ENCODE data around the gene TALDO1.

TALDO1 gene

DNA sequence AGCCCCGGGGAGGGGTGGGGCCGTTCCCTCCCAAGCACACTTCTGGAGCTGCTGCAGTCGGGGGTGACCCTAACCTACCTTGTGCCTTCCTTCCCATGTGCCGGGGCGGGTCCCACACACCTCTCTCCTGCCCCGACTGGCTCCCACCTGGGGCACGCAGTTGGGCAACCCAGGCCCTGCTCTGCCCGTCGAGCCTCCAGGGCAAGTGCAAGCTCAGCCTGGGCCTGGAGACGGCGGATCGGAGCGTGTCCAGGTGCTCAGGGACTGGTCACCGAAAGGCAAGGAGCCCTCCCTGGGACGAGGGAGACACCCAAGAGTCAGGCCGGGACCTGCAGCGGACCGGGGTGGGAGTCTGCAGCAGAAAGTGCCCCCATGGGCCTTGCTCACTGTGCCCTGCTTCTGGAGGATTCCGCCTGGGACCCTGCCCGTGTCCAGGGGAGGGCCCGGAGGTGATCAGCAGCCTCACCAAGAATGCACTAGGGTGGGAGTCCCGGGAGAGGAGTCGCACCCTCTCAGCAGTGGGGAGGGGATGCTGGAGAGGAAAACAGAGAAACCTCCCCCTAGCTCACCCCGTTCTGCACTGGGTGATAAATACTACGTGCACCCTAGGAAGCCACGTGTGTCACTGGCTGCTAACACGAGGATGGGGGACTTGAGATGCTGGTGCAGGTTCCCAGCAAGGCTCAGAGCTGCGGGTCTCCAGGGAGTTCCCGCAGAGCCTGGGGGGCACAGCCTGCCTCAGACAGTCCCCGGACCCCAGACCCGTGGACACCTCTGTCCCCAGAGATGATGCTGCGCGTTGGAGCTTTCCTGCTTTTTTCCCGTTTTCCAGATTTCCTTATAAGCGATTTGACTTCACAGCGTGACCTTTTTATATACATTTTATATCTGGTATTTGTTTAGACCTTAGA is 35.3 kb downstream of the TALDO1 start:
- in situ Hi-C loops (cut with MboI; ENCODE audit: low sequenced_read_pairs): no loop called here

DNA sequence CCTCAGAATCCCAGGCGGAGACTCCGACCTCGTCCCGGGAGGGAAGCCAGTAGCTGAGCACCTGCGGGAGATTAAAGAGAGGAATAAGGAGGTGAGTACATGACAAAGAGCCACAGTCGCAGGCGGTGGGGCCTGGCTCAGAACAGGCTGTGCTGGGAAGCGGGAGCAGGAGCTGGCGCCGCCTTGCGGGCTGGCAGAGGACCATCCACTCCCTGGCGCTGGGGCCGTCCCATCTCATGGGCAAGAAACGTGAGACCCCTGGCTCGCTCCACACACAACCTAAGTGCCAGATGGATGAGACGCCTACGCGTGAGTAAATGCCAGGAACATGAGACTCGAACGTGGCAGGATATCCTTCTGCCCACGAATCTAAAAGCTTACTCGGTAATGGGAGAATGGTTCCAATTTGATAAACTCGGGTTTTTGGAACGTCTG is 36.3 kb downstream of the TALDO1 start:
- in situ Hi-C loops (cut with MboI; ENCODE audit: low sequenced_read_pairs): no loop called here

DNA sequence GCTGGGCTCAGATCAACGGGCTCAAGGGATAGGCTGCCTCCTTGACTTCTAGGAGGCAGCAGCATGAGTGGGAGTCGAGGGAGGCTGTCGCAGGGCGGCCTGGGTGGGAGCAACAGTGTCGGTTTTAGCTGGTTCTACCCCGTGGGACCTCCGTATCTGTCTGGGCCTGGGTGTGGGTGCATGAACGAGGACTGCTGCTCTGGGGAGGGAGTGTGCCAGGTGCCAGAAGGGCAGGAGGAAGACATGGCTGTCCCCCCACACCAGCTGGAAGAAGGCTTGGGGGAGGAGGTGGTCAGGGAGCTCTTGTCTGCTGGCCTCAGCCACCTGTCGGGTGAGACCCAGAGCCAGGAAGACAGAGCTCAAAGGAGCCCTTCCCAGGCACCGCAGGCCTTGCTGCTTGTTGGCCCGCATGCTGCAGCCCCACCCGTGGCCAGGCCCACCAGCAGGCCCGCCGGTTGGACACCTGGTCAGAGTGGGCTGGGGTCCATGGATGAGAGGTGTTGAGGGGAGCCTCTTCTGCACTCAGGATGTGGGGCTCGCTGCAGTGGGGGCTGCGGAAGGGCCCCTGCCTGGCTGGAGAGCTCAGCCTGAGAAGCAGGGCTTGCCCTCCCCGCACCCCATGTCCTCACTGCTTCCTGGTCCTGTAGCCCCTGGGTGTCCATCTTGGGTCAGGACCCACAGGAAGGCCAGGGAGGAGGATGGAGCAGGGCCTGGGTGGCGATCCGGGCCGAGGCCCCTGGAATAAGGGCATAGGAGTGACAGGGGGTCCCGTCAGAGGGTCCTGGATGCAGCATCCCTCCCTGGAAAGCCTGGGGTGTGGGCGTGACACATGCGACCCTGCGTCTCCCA is 39.2 kb downstream of the TALDO1 start:
- in situ Hi-C loops (cut with MboI; ENCODE audit: low sequenced_read_pairs): no loop called here

DNA sequence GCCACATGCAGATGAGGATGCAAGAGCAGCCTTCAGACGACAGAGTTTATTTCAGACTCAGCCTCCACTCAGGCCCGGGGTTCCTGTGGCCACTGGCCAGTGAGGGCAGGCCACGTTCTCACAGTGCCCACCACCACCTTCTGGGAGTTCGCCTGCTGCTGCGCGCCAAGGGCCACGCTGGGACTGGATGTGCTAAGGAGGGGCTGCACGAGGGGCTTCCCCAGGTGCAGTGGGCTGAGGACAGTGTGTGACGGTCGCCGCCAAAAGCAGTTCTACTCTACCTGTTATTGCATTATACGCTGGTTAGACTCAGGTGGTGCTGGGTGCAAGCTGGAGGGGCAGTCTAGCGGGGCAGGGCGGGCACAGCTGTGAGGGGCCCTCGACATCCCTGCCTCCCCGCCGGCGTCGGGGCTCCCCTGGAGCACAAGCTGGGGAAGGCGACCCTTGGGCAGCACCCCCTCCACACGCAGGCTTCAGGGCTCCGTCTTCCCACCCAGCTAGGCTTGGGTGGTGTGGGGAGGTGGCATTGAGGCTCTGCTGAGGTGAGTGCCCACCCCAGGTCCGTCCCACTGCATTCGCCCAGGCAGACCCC is 39.9 kb downstream of the TALDO1 start:
- in situ Hi-C loops (cut with MboI; ENCODE audit: low sequenced_read_pairs): no loop called here

DNA sequence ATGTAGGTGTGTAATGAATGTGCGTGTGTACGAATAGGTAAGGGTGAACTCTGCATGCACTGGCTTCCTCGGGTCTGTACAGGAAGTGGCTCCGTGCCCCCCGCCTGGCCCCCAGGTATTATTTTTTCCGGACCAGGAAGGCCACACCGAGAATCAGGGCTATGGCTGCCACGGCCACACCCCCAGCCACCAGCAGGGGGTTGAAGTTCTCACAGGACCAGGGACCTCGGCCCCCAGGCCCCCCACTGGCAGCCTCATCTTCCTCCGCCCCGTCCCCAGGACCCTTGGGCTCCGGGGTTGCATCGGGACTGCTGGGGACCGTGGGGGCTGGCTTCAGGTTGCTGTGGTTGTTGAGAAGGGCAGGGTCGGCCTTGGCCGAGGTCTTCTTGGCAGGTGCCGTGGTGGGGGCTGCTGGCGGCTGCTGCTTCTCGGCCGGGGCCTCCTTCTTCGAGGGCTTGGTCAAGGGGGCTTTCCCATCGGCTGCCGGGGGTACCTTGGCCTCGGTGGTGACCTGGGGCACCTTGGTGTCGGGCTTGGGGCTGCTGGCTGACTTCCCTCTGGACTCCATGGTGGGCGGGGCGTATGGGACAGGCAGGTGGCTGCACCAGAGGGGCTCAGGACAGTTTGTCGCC is 40.9 kb downstream of the TALDO1 start:
- in situ Hi-C loops (cut with MboI; ENCODE audit: low sequenced_read_pairs): no loop called here

DNA sequence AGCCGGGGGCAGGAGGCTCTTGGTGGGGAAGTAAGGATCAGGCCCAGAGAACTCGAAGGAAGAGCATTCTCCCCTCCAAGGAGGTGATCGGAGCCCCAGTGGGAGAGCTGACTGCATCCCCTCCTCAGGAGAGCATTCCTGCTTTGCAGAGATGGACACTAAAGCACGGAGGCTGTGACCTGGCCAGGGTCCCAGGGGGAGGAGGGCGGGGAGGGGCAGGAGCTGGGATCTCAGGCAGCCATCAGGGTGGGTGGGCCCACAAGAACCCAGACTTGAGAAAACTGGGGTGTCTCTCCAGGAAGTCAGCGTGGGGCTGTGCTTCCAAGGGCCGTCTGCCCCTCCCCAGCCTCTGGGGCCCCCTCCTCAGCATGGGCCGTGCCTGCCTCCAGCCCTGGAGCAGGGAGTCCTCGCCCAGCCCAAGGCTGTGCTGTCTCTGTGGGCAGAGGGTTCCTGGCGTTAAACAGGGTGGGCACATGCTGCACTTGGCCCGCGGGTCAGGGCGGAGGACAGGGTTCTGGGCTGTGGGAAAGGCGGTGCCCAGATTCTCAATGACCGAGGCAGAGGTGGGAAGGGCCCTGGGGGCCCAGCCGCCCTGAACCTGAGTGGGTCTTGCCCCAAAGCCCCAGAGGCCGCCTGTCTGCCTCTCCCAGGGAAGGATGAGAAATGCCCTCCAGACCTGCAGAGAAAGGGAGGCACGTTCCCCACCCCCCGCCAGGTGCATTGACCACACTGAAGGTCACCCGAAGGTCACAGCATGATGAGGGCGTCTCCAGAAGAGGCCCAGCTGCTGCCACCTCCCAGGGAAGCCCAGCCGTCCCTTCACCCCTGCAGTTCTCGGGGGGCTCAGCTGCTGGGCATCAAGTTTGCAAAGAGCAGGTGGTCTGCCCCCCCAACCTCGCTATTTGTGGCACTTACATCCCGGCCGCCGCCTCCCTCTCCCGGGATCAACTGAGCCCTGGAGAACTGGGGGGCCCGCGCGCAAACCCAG is 42.0 kb downstream of the TALDO1 start:
- in situ Hi-C loops (cut with MboI; ENCODE audit: low sequenced_read_pairs): no loop called here

DNA sequence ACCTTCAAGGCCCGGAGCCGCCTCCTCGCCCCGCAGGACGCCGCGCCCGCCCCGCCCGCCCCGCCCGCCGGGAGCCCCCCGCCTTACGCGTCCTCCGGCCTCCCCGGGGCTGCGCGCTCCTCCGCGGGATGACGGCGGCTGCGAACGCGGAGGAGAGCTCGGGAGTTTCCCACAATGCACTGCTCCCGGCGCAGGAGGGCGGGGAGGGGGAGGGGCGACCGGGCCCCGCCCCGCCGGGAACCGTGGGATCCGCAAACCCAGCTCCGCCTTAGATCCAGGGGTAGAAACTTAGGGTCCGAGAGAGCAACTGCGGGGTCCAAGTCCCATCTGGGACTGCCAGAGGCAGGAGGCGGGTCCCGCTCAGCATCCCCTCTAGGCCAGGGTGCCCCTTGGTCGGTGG is 42.7 kb downstream of the TALDO1 start, which contains the start of gene CEND1:
TSS of gene CEND1 (minus strand) at position 148 of the 400 bp plus-strand sequence. CDS start 1,514 bp downstream, outside the sequence.
- in situ Hi-C loops (cut with MboI; ENCODE audit: low sequenced_read_pairs): no loop called here

DNA sequence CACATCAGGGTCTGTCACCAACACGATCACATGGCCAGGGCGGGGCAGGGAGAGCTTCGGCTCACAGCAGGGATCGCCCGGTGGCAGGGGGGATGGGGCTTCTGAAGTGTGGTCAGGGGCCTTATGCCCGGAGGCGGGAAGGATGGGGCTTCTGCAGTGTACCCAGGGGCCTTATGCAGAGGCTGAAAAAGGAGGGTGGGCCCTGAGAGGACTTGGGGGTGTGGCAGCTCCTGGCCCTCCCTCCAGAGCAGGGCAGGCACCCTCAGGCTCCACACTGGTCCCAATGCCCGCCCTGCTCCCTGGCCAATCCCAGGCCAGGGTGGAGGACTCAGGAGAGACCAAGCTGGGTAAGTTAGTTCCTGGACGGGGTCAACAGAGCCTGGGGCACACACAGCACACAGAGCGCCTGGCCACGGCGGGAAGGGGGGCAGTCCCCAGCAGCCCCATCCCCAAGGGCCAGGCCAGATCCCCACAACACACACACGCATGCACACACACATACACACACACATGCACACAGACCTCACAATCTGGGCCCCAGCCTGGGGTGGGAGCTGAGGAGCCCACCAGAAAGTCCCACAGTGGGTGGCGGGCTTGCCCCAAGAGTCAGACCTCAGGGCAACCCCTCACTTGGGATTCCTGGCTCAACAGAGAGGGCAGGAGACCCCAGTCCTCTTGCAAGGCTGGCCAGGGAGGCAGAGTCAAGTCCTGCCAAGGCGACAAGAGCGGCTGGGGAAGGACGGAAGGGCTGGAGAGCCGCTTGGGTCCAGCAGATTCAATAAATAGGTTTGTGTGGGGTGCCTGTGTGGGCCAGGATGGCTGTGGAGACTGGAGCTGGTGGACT is 43.7 kb downstream of the TALDO1 start:
- in situ Hi-C loops (cut with MboI; ENCODE audit: low sequenced_read_pairs): no loop called here

DNA sequence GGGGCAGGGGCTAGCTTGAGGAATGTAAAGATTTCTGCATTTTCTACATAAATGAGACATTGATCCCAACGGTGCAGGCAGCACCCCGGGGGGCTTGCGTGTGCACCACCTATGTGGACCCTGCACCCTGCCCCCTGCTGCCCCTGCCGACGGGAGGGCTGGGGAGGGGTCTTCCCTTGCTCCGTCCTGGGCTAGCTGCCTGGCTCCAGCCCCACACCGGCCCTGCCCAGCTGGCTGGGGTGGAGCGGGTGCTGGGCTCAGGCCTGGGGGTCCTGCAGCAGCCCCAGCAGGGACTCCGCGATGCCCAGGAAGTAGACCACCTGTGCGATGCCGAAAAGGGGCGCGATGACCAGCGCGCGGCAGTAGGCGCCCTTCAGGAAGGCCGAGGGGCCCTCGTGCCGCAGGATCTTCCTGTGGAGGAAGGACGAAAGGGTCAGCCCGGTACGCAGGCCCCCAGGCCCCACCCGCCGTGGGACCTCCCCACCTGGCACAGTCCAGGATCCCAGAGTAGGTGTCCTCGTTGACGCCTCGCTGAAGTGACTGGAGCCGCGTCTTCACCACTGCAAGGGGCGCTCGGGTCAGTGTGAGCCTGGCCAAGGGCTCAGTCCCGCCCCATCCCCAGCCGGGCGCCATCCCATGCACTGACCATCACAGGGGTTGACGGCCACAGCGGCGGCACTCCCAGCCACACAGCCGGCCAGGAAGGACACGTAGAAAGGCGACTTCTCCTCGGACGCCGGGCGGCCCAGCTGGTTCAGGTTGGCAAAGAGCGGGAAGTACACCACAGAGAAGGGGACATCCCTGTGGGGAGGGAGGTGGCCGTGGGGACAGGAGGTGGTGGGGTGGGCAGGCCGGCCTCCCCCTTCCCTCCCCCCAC is 44.6 kb downstream of the TALDO1 start:
- in situ Hi-C loops (cut with MboI; ENCODE audit: low sequenced_read_pairs): no loop called here

DNA sequence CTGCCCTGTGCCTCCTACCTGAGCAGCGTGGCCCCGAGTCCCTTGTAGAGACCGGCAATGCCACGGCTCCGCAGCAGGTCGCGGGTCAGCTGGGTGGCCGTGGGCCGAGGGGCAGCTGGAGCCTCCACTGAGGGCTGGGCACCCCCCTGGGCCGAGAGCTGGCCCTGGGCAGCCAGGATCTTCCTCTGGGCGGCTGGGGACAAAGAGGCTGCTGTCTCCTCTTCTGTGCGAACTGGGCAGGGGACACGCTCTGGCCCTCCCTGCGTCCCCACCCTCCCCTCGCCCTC is 45.2 kb downstream of the TALDO1 start:
- in situ Hi-C loops (cut with MboI; ENCODE audit: low sequenced_read_pairs): no loop called here

DNA sequence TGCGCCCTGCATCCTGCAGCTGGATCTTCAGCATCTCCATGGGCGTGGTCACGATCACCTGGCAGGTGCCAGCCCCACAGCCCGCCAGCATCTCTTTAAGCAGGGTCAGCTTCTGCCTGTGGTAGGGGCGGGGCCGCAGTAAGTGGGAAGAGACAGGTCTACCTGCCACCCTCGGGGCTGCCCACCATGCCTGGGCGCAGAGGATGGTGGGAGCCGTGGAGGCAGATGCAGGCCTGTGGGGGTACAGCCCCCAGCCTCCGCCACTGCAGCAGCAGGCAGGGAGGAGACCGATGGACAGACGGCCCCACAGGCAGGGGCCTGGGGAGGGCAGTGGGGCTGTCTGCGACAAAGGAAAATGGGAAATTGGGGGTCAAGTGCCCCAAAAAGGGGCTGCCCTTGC is 45.6 kb downstream of the TALDO1 start:
- in situ Hi-C loops (cut with MboI; ENCODE audit: low sequenced_read_pairs): no loop called here

DNA sequence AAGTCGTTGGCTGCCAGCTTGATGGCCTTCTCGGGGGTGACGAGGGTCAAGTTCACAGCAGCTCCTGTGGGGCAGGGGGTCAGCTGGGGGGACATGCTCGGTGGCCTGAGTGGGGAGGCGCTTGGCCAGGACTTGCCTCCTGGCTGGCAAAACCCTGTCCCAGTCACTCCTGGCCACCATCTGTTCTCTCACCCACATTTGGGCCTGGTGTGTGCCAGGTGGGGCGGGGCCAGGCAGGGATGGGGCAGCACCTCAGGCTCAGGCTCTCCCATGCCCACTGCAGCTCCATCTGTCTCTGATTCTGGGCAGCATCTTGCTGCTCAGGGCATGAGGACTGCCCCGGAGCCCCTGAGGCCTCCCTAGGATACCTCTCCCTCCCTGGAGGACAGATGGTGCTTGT is 46.3 kb downstream of the TALDO1 start:
- in situ Hi-C loops (cut with MboI; ENCODE audit: low sequenced_read_pairs): no loop called here

DNA sequence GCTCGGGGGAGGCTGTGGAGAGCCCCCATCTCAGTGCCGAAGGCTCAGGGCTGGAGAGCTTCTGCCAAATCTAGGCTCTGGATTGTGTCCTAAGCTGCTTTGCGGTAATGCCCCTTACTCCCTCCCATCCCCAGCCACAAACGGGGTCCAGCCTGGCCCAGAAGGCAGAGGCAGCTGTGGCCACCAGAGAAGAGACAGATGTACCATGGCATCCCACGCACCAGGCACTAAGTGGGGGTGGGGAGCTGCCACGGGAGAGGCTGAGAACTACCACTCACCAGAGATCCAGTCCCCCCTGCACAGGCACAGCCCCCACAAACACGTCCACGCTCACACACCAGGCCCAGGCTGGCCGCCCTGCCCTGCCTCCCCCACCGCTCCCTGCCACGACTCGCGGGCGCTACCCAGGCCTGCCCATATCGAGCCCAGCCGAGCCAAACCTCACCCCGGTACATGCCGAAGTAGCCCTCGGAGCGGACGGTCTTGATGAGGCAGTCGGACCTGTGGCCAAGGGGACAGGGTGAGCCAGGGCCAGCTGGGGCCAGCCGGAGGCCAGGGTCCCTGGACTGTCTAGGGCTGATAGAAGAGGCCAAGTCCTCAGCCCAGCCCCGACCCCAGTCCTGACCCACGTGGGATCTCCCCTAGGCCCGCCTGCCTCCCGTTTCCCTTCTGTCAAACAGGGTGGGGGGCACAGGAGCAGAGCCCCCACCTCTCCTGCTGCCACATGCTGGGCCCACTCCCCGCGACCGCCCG is 46.9 kb downstream of the TALDO1 start:
- in situ Hi-C loops (cut with MboI; ENCODE audit: low sequenced_read_pairs): no loop called here

DNA sequence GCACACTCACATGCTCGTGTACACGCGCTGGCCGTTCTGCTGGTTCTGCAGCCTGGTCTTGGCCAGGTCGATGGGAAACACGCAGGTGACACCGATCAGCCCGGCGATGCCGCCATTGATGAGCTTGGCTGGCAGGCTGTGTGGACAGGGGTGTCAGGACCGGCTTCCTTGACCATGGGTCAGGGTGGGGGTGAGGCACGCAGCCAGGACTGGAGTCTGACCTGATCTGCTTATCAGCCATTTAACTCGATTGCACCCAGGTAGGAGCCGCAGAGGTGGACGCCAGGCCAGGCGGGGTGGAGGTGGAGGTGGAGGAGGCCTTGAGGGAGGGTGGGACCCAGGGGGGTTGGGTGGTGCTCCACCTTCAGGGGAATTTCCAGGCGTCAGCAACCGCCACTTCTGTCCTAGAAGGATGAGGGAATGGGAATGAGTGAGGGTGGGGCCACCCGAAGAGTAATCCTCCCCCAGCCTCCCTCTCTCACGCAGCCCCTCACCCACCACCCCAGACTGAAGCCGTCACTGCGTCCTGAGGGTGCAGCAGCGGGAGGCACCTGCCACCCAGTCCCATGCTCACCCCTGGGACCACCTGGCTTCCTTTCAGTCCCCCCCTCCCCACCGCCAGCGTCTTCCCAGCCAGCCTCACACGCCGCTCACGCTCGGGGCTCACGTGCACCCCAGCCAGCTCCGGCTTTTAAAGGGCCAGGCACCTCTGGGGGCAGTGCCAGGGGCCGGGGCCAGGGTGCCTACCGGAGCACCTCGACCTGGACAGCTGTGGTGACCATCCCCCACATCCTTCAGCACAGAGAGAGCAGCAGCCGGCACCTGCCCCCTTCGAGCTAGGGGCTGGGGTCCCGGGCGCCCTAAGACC is 47.7 kb downstream of the TALDO1 start:
- in situ Hi-C loops (cut with MboI; ENCODE audit: low sequenced_read_pairs): no loop called here

DNA sequence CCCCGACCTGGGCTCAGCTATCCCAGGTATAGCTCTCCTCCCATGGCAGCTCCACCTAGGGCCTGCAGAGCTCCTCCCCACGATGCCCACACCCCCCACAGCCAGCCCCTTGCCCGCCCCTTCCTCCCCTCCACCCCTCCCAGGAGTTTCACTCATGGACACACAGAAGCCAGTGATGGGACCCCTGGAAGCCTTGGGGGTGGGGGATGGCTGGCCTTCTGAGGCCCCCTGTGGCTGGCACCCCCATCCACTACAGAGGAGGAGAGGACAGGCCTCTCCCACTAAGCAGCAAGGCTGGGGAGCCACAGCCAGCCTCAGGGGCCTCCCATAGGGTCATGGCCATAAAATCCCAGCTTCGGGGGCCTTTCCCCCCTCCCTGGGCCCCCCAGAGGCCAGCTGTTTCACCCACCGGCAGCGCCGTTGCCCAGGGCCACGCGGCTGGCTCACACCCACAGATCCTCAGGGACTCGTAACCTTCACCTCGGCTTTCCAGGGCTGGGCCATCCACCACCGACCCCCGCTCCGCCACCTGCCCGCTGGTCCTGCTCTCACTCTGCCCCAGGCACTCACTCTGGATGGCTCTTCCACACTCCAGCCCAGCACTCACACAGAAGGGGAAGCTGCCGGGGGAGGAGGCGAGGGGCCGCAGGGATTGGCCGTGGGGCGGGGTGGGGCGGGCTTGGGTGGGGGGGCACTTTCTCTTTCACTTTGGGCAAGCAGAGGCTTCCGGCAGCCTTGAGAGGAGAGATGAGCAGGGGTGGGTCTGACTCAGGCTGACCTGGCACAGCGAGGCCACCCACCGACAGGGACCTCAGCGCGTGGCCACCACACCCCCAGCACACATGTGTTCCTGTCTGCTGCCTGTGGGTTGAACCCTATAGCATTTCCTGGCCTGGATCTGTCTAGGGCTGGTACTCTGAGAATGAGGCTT is 48.6 kb downstream of the TALDO1 start:
- in situ Hi-C loops (cut with MboI; ENCODE audit: low sequenced_read_pairs): no loop called here

All from HL-60/S4 (cell line).